NOMO-1 (cell line): Measurements from ENCODE around the gene DAZ3.
"Not testable (repeated sequence)": the region's sequence is repeated elsewhere in the genome, so short reads cannot be mapped to it uniquely, and the experiment has no call there.

Experiments
- DNase-seq, 2 experiments: peaks; one replicate each; lab custom pipeline; 2025; ENCODE audit not compliant: unreplicated experiment in 2 of 2; lab: John Stamatoyannopoulos, UW

Gene DAZ3

DNA sequence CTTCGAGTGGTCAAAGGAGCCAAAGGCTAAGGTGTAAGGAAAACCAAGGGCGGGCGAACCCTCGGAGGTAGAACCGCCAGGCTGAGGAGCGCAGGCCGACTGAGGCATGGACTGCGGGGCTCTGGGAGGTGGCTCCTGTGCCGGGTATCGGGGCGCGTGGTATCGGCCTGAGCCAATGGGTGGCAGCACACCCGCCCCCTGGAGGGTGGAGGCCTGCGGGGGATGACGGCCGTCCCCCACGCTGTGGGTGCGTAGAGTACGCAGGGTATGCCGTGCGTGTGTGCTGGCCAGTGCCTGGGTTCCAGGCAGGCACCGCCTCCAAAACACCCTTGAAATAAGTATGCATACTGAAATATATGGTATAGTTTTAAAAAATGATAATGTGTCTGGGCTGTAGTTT, at the start of gene DAZ3:
TSS of gene DAZ3 (minus strand) at position 101 of the 400 bp plus-strand sequence. CDS start 208 bp downstream, outside the sequence.
- not testable (repeated sequence) for DNase-seq

- not testable (repeated sequence) for DNase-seq
These were observed 20.4 kb upstream of the DAZ3 start, which contains the start of gene DAZ4 for GRCh38 chrY:24833619-24834018. Gene DAZ4, plus strand, starts transcription at chrY:24833919. Its CDS starts 208 bp downstream, at chrY:24834127.

GRCh38 chrY:24825069-24825468, 11.9 kb upstream of the DAZ3 start:
- not testable (repeated sequence) for DNase-seq

DNA sequence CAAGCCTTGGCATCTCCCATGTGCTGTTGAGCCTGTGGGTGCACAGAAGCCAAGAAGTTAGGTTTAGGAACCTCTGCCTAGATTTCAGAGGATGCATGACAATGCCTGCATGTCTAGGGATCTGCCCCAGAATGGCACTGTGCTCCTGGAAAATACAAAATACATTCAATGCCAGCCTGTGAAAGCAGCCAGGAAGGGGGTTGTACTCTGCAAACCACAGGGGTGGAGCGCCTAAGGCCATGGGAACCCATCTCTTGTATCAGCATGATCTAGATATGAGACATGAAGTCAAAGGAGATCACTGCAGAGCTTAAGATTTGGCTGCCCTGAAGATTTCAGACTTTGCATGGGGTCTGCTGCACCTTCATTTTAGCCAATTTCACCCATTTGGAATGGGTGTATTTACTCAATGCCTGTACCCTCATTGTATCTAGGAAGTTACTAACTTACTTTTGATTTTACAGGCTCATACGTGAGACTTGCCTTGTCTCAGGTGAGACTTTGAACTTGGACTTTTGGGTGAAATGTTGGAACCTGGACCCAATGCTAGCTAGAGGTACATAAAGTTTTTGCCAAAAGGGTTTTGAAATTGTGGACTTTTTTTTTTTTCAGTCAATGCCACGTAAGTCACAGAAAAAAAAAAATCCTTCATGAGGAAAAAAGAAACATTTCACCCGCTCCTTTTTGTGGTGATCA, 11.1 kb upstream of the DAZ3 start:
- DNase-seq: not testable (repeated sequence)

GRCh38 chrY:24821836-24822235, 8.6 kb upstream of the DAZ3 start:
- DNase-seq: not testable (repeated sequence)
